ENCODE results near the gene MEF2B. TPM values are rescaled to one million over a fixed set of nuclear protein-coding genes. Genes with fewer than 3 reads are reported as not detected.

The MEF2B gene
- total RNA-seq, 1 donor from 2014 or later, result 0.97 TPM

DNA sequence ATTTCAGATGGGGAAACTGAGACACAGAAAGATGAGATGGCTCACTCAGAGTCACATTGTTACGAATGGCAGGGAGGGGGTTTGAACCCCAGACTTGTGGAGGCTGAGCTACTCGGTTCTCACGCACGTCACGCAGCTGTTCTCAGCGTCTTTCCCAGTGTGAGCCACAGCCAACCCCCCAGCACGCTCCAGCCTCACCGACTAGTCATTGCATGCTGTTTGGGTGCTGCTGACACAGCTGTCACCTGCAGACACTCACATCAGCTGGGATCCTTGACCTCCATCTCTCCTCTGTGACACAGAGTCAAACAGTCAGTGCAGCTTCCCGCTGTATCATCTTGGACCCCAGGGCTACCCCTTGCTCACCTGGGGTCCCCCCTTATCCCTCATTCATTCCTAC, 39.3 kb upstream of the MEF2B start:
- Mint-ChIP-seq H3K4me3 (ENCODE audit: unreplicated experiment) (no peak overlapping the region), H3K27me3 (ENCODE audit: unreplicated experiment) (peaks cover 24% of the 10 kb centered on the region), H3K27ac (ENCODE audit: unreplicated experiment) (no peak overlapping the region), H3K4me1 (ENCODE audit: unreplicated experiment) (peaks cover 3% of the 10 kb centered on the region), H3K9me3 (ENCODE audit: unreplicated experiment) (no peaks in the 10 kb centered on the region), H3K36me3 (ENCODE audit: low read depth, unreplicated experiment) (peaks cover 9% of the 10 kb centered on the region)
- DNase-seq (ENCODE audit: low spot score), result no peak
- TF ChIP-seq, protein P1, sequence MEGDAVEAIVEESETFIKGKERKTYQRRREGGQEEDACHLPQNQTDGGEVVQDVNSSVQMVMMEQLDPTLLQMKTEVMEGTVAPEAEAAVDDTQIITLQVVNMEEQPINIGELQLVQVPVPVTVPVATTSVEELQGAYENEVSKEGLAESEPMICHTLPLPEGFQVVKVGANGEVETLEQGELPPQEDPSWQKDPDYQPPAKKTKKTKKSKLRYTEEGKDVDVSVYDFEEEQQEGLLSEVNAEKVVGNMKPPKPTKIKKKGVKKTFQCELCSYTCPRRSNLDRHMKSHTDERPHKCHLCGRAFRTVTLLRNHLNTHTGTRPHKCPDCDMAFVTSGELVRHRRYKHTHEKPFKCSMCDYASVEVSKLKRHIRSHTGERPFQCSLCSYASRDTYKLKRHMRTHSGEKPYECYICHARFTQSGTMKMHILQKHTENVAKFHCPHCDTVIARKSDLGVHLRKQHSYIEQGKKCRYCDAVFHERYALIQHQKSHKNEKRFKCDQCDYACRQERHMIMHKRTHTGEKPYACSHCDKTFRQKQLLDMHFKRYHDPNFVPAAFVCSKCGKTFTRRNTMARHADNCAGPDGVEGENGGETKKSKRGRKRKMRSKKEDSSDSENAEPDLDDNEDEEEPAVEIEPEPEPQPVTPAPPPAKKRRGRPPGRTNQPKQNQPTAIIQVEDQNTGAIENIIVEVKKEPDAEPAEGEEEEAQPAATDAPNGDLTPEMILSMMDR (IDR thresholded peaks at IDR 0.05; ENCODE audit: unreplicated experiment), result no peak

DNA sequence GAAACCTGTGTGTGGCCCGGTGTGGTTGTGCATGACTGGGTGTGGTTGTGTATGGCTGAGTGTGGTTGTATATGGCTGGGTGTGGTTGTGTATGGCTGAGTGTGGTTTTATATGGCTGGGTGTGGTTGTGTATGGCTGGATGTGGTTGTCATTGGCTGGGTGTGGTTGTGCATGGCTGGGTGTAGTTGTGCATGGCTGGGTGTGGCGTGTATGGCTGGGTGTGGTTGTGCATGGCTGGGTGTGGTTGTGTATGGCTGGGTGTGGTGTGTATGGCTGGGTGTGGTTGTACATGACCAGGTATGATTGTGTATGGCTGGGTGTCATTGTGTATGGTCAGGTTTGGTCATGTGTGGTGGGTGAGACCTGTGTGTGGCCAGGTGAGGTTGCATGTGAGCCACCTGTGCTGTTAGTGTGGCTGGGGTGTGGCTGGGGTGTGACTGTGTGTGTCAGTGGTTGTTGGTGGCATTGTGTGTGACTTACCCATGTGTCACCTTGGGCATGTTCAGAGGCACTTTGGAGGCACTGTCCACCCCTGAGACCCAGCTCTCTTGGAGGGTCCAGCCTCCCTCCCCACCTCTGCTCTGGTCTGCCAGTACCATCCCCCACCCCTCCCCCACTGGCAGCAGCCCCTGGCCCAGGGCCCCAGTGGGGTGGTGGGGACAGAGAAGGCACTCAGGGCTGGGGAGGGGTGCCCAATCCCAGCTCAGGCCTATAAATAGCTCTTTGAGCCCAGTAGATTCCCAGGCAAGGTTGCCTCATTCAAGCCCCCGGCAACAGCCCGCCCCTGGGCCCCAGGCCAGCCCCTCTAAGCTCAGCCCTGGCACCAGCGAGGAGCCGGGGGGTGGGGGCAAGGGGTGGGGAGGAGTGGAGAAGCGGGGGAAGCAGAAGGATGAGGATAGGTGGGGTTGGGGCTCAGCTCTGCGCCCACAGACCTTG, 37.8 kb upstream of the MEF2B start:
- Mint-ChIP-seq H3K27ac (ENCODE audit: unreplicated experiment) (no peak overlapping the region), H3K9me3 (ENCODE audit: unreplicated experiment) (no peaks in the 10 kb centered on the region), H3K36me3 (ENCODE audit: low read depth, unreplicated experiment) (peaks cover 7% of the 10 kb centered on the region), H3K4me3 (ENCODE audit: unreplicated experiment) (peak overlapping the region; percentile 68), H3K4me1 (ENCODE audit: unreplicated experiment) (peaks cover 3% of the 10 kb centered on the region), H3K27me3 (ENCODE audit: unreplicated experiment) (peaks cover 22% of the 10 kb centered on the region)
- no peak for DNase-seq (ENCODE audit: low spot score)
- TF ChIP-seq, protein P1 (IDR thresholded peaks at IDR 0.05; ENCODE audit: unreplicated experiment), result no peak

DNA sequence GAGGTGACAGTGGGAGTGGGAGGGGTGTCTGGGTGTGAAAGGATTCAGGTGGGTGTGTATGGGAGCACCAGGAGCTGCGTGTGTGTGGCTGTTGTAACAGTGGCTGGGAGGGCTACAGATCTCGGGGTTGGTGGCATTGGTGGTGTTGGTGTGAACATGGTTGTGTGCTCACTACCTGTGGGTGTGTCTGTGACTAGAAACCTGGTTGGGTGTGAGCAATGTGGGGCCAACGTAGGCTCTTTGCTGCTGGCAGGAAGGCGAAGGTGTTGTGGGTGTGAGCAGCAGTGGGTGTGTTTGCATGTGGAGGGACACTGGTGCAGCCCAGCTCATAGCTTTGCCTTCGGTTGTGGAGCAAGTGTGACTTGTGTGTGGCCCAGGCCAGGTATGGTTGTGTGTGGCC, 36.9 kb upstream of the MEF2B start:
- Mint-ChIP-seq H3K27ac (ENCODE audit: unreplicated experiment) (no peak overlapping the region), H3K4me3 (ENCODE audit: unreplicated experiment) (no peak overlapping the region), H3K9me3 (ENCODE audit: unreplicated experiment) (no peaks in the 10 kb centered on the region), H3K27me3 (ENCODE audit: unreplicated experiment) (peaks cover 22% of the 10 kb centered on the region), H3K4me1 (ENCODE audit: unreplicated experiment) (peaks cover 3% of the 10 kb centered on the region), H3K36me3 (ENCODE audit: low read depth, unreplicated experiment) (peaks cover 7% of the 10 kb centered on the region)
- TF ChIP-seq, protein P1 (IDR thresholded peaks at IDR 0.05; ENCODE audit: unreplicated experiment), result no peak
- no peak for DNase-seq (ENCODE audit: low spot score)

DNA sequence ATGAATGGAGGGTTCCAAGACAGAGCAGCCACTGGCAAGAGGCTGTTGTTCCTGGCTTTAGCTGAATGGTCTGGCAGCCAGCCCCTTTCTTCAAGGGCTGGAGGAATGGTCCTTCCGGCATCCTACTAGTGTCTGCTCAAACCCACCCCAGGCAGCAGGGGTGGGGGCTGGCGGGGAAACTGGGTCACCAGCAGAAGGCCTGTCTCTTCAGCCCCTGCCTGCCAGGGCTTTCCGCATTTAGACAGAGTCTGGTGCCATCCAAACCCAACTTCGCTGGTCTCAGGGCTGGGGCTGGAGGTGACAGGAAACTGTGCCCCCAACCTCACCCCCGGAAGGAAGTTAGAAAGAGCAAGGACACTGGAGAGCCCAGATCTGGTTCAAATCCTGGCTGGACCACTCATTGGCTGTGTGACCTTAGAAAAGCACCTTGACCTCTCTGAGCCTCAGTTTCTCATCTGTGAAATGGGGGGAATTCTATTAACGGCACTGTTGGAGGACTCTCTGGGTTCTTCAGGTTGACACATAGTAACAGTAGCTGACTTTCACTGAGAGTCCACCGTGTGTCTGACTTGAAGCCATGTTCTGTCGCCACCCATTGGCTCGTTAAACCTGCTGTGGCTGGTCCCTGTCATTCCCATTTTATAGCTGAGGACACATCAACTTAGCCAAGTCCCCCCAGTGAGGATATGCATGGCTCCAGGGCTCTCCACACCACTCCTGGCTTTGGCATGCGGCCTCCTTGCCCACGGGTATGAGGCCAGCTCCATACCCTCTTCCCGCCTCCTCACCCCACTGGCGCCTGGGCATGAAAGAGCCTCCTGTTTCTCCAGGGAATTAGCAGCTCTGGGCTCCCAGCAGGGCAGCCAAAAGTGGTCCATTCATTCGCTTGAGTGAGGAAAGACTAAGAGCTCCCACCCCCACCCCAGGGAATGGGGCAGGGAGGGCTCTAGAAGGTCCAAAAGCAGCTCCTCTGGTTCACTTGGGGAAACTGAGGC, 35.6 kb upstream of the MEF2B start:
- DNase-seq (ENCODE audit: low spot score), result no peak
- H3K4me1 Mint-ChIP-seq (ENCODE audit: unreplicated experiment), result peaks cover 3% of the 10 kb centered on the region
- no peaks in the 10 kb centered on the region for H3K9me3 Mint-ChIP-seq (ENCODE audit: unreplicated experiment)
- no peak overlapping the region for H3K27ac Mint-ChIP-seq (ENCODE audit: unreplicated experiment)
- H3K27me3 Mint-ChIP-seq (ENCODE audit: unreplicated experiment), result peaks cover 16% of the 10 kb centered on the region
- H3K4me3 Mint-ChIP-seq (ENCODE audit: unreplicated experiment), result no peak overlapping the region
- TF ChIP-seq, protein P1 (IDR thresholded peaks at IDR 0.05; ENCODE audit: unreplicated experiment), result no peak
- peaks cover 7% of the 10 kb centered on the region for H3K36me3 Mint-ChIP-seq (ENCODE audit: low read depth, unreplicated experiment)
